ENCODE measurements around the gene ANGPTL8.

Gene ANGPTL8

DNA sequence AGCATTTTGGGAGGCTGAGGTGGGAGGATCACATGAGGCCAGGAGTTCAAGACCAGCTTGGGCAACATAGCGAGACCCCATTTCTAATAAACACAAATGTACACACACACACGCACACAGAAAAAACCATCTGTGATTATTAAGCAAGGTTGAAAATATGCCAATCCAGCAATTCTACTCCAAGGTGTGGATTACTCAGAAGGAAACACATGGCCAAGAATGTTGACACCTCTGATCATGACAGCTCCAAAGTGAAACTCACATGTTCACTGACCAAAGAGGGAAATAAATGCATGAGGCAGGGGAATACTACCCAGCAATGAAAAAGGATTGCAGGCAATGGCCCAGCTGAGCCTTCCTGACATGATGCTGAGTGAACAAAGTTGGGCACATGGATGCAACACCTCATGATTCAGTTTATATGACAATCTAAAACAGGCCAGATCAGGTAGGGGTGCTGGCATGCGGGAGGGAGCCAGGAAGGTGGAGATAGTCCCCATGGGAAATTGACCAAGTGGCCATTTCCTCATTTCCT is 18.5 kb downstream of the ANGPTL8 start:
- Histone ChIP-seq H3K9ac (ENCODE audit: insufficient read length, low read depth) (no peak overlapping the region), H3K27me3 (ENCODE audit: insufficient read depth, insufficient read length) (no peaks in the 10 kb centered on the region), H3K4me3 (ENCODE audit: insufficient read length, low read depth) (no peak overlapping the region), H3K36me3 (ENCODE audit: insufficient read depth, insufficient read length, low read length) (no peaks in the 10 kb centered on the region), H3K4me1 (ENCODE audit: insufficient read depth, insufficient read length) (peaks cover 18% of the 10 kb centered on the region), H3K9me3 (ENCODE audit: insufficient read depth, low read length) (no peaks in the 10 kb centered on the region)
- no peak for DNase-seq (ENCODE audit: low read depth, low spot score)
- TF ChIP-seq YY1 (IDR thresholded peaks at IDR 0.05; ENCODE audit: insufficient read depth, insufficient read length) (no peak), ZNF274 (IDR thresholded peaks at IDR 0.05; ENCODE audit: low read depth, low read length) (no peak), SUZ12 (IDR thresholded peaks at IDR 0.05; ENCODE audit: extremely low read depth, insufficient read depth, insufficient read length) (no peak)

DNA sequence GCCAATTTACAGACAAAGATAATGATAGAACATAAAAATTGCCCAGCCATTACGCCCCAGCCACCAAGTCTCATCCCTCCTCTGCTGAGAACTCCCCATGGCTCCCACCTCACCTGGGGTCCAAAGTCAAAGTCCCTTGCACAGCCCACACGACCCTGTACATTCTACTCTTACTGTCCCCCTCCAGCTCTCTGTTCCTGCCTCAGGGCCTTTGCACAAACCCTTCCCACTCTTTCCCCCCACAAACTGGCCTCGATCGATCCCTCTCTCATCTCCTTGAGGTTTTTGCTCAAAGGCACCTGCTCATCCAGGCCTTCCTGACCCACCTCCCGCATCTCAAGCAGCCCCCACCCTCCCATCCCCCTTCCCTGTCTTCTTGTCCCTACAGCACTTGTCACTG is 21.6 kb downstream of the ANGPTL8 start:
- H3K4me3 ChIP-seq (ENCODE audit: insufficient read length, low read depth) = peak overlapping the region; percentile 85

DNA sequence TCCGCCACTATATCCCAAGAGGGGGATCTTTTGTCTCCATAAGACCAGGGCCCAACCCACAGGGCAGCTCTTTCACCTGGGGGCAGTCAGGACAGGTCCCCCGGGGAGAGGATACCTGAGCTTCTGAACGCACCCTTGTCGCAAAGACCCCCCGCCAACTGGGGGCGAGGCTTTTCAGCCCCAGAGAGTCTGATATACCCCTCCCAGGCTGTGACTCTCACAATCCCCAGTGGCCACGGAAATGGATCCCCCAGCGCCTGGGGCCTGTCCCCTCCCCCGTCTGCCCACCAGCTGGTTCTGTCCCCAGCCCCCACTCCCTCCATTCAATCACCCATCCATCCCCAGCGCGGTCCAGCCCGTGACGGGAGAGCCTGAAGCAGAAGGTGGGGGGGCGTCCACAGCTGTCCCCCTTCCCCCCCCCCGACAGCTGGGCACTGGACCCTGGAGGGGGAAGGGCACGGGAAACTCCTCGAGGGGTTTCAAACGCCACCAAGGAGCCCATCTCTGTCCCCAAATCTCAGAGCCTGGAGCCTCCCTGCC is 22.1 kb downstream of the ANGPTL8 start:
- Histone ChIP-seq H3K36me3 (ENCODE audit: insufficient read depth, insufficient read length, low read length) (no peaks in the 10 kb centered on the region), H3K27me3 (ENCODE audit: insufficient read depth, insufficient read length) (no peaks in the 10 kb centered on the region), H3K9ac (ENCODE audit: insufficient read length, low read depth) (peak overlapping the region; percentile 89), H3K4me1 (ENCODE audit: insufficient read depth, insufficient read length) (peaks cover 5% of the 10 kb centered on the region), H3K4me3 (ENCODE audit: insufficient read length, low read depth) (peak overlapping the region; percentile 85), H3K9me3 (ENCODE audit: insufficient read depth, low read length) (no peaks in the 10 kb centered on the region)
- no peak for DNase-seq (ENCODE audit: low read depth, low spot score)
- TF ChIP-seq SUZ12 (IDR thresholded peaks at IDR 0.05; ENCODE audit: extremely low read depth, insufficient read depth, insufficient read length) (no peak), YY1 (IDR thresholded peaks at IDR 0.05; ENCODE audit: insufficient read depth, insufficient read length) (no peak), ZNF274 (IDR thresholded peaks at IDR 0.05; ENCODE audit: low read depth, low read length) (no peak)

More for the DNA sequence above, 21.6 kb downstream of the ANGPTL8 start:
- no peak for DNase-seq (ENCODE audit: low read depth, low spot score)
- peaks cover 9% of the 10 kb centered on the region for H3K4me1 ChIP-seq (ENCODE audit: insufficient read depth, insufficient read length)
- TF ChIP-seq SUZ12 (IDR thresholded peaks at IDR 0.05; ENCODE audit: extremely low read depth, insufficient read depth, insufficient read length) = no peak
- no peak for TF ChIP-seq YY1 (IDR thresholded peaks at IDR 0.05; ENCODE audit: insufficient read depth, insufficient read length)
- TF ChIP-seq ZNF274 (IDR thresholded peaks at IDR 0.05; ENCODE audit: low read depth, low read length) = no peak
- no peaks in the 10 kb centered on the region for H3K27me3 ChIP-seq (ENCODE audit: insufficient read depth, insufficient read length)
- no peak overlapping the region for H3K9ac ChIP-seq (ENCODE audit: insufficient read length, low read depth)
- H3K36me3 ChIP-seq (ENCODE audit: insufficient read depth, insufficient read length, low read length) = no peaks in the 10 kb centered on the region
- H3K9me3 ChIP-seq (ENCODE audit: insufficient read depth, low read length) = no peaks in the 10 kb centered on the region

DNA sequence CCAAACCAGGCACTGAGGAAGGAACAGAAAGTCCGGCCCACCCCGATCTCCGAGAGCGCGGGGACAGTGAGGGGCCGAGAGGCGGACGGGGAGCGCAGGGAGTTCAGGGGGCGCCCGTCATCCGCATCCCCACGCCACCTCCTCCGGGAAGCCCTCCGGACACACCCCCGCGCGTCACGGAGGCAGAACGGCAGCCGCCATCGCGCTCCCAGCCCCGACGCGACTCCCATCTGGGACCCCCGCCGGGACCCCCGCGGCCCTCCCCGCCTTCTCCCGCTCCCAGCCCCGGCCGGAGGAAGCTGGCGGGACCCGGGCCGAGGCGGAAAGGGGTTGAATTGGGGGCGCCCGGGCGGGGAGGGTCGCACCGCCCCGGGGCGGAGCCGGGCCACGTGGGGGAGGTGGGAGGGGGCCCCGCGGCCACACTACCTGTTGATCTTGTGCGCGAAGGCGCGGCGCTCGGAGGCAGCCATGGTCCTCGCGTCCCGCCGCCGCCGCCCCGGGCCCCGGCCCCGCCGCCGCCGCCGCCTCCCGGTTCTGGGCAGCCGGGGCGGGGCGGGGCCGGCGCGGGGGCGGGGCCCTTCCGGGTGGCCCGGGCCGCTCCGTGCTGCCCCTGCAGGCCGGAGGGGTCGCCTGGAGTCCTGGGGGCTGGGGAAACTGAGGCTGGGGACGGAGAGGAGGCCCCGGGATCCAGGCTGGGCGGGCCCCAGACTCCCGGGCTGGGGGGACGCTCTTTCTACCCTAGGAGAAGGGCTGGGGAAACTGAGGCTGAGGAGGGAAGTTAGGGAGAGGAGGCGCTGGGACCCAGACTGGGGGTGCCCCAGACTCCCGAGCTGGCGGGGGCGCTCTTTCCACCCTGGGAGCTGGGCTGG is 22.8 kb downstream of the ANGPTL8 start, which contains the start of gene DOCK6:
TSS of gene DOCK6 (minus strand) at position 554 of the 869 bp plus-strand sequence. CDS start at position 470, 84 bp downstream.
- no peak for DNase-seq (ENCODE audit: low read depth, low spot score)
- TF ChIP-seq SUZ12 (IDR thresholded peaks at IDR 0.05; ENCODE audit: extremely low read depth, insufficient read depth, insufficient read length) (no peak), YY1 (IDR thresholded peaks at IDR 0.05; ENCODE audit: insufficient read depth, insufficient read length) (no peak)
- H3K36me3 ChIP-seq (ENCODE audit: insufficient read depth, insufficient read length, low read length) = no peaks in the 10 kb centered on the region
- H3K4me1 ChIP-seq (ENCODE audit: insufficient read depth, insufficient read length) = peaks cover 5% of the 10 kb centered on the region
- no peaks in the 10 kb centered on the region for H3K27me3 ChIP-seq (ENCODE audit: insufficient read depth, insufficient read length)
- H3K9ac ChIP-seq (ENCODE audit: insufficient read length, low read depth) = peak within 1 kb of the TSS; percentile 89
- H3K9me3 ChIP-seq (ENCODE audit: insufficient read depth, low read length) = no peaks in the 10 kb centered on the region
- H3K4me3 ChIP-seq (ENCODE audit: insufficient read length, low read depth) = peak within 1 kb of the TSS; percentile 85

GRCh38 chr19:11263726-11264125 is 24.3 kb downstream of the ANGPTL8 start:
- no peak for TF ChIP-seq YY1 (IDR thresholded peaks at IDR 0.05; ENCODE audit: insufficient read depth, insufficient read length)
- H3K4me1 ChIP-seq (ENCODE audit: insufficient read depth, insufficient read length) = peaks cover 5% of the 10 kb centered on the region
- no peak overlapping the region for H3K4me3 ChIP-seq (ENCODE audit: insufficient read length, low read depth)
- H3K9me3 ChIP-seq (ENCODE audit: insufficient read depth, low read length) = no peaks in the 10 kb centered on the region
- DNase-seq (ENCODE audit: low read depth, low spot score) = no peak
- no peaks in the 10 kb centered on the region for H3K27me3 ChIP-seq (ENCODE audit: insufficient read depth, insufficient read length)
- H3K36me3 ChIP-seq (ENCODE audit: insufficient read depth, insufficient read length, low read length) = no peaks in the 10 kb centered on the region
- no peak overlapping the region for H3K9ac ChIP-seq (ENCODE audit: insufficient read length, low read depth)

- no peaks in the 10 kb centered on the region for H3K9me3 ChIP-seq (ENCODE audit: insufficient read depth, low read length)
- DNase-seq (ENCODE audit: low read depth, low spot score) = no peak
- H3K36me3 ChIP-seq (ENCODE audit: insufficient read depth, insufficient read length, low read length) = no peaks in the 10 kb centered on the region
- no peak overlapping the region for H3K4me3 ChIP-seq (ENCODE audit: insufficient read length, low read depth)
- TF ChIP-seq ZNF274 (IDR thresholded peaks at IDR 0.05; ENCODE audit: low read depth, low read length) (no peak), YY1 (IDR thresholded peaks at IDR 0.05; ENCODE audit: insufficient read depth, insufficient read length) (no peak), SUZ12 (IDR thresholded peaks at IDR 0.05; ENCODE audit: extremely low read depth, insufficient read depth, insufficient read length) (no peak)
- peaks cover 5% of the 10 kb centered on the region for H3K4me1 ChIP-seq (ENCODE audit: insufficient read depth, insufficient read length)
- no peaks in the 10 kb centered on the region for H3K27me3 ChIP-seq (ENCODE audit: insufficient read depth, insufficient read length)
- H3K9ac ChIP-seq (ENCODE audit: insufficient read length, low read depth) = no peak overlapping the region
These were observed 25.2 kb downstream of the ANGPTL8 start for GRCh38 chr19:11264452-11265176.

Data from NT2/D1 (cell line).